NT2/D1 (cell line): Measurements from ENCODE around the gene ANKRA2.

Source experiments
- SUZ12 ChIP-seq: IDR thresholded peaks from 2 replicates; pipeline ENCODE4 v1.6.1; 2011; ENCODE audit not compliant: insufficient read length, insufficient read depth; ENCODE audit errors: extremely low read depth
- YY1 ChIP-seq: IDR thresholded peaks from 2 replicates; pipeline ENCODE4 v1.6.1; 2011; ENCODE audit not compliant: insufficient read length, insufficient read depth
- ZNF274 ChIP-seq: IDR thresholded peaks from 2 replicates; pipeline ENCODE4 v1.6.1; 2011; ENCODE audit warnings: mild to moderate bottlenecking, low read depth, low read length

DNA sequence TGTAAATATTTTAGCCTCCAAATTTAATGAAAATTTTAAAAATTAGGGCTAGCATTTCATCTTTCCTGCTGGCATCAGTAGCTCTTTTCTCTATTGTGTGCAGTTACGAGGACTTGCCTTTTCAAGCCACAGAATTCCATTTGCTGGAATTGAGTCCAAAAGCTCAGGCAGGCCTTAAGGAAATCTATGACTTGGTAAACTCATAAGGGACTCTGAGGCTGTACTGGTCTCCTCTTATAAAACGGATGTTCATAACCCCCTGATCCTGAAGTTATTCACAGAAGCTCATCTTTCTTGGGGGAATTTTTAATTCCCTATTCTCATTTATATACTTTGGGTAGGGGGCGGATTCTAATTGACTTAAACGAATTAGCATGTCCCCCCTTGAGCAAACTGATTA, 23.4 kb downstream of the ANKRA2 start:
- no peak for TF ChIP-seq YY1
- TF ChIP-seq SUZ12 = no peak
- TF ChIP-seq ZNF274 = no peak
